Measurements from ENCODE around the gene UCP3.
"Not testable (repeated sequence)": the region's sequence is repeated elsewhere in the genome, so short reads cannot be mapped to it uniquely, and the experiment has no call there.

The UCP3 gene

GRCh38 chr11:74000307-74001133 is 8.4 kb downstream of the UCP3 start:
- DNase-seq: peak; percentile 22

GRCh38 chr11:73999581-74000306 is 9.1 kb downstream of the UCP3 start:
- DNase-seq: peak; percentile 95

- DNase-seq: no peak
Measured at GRCh38 chr11:73998846-73999575, 9.9 kb downstream of the UCP3 start.

- no peak for DNase-seq
Measured at GRCh38 chr11:73997120-73997770, 11.6 kb downstream of the UCP3 start.

GRCh38 chr11:73996161-73996747 is 12.6 kb downstream of the UCP3 start:
- DNase-seq: peak; percentile 36

GRCh38 chr11:73995731-73996130 is 13.2 kb downstream of the UCP3 start:
- DNase-seq: no peak

GRCh38 chr11:73995247-73995646 is 13.6 kb downstream of the UCP3 start:
- DNase-seq: no peak

- DNase-seq: no peak
Measured at GRCh38 chr11:73991471-73992006, 17.3 kb downstream of the UCP3 start.

GRCh38 chr11:73990730-73991129 is 18.2 kb downstream of the UCP3 start:
- DNase-seq: peak; percentile 65

- no peak for DNase-seq
Measured at GRCh38 chr11:73989156-73989555, 19.7 kb downstream of the UCP3 start.

- no peak for DNase-seq
Measured at GRCh38 chr11:73988227-73988626, 20.7 kb downstream of the UCP3 start.

- not testable (repeated sequence) for DNase-seq
Measured at GRCh38 chr11:73985661-73986060, 23.2 kb downstream of the UCP3 start.

GRCh38 chr11:73983741-73984538 is 24.9 kb downstream of the UCP3 start:
- no peak for DNase-seq

- peak; percentile 96 for DNase-seq
Measured at GRCh38 chr11:73982990-73983740, 25.7 kb downstream of the UCP3 start.

- DNase-seq: peak; percentile 94
Measured at GRCh38 chr11:73982595-73982989, 26.3 kb downstream of the UCP3 start, which contains the start of gene UCP2. TSS of gene UCP2 (minus strand) at chr11:73982843. CDS start at chr11:73978378, 4,465 bp downstream.

GRCh38 chr11:73981051-73981805 is 27.7 kb downstream of the UCP3 start:
- DNase-seq: no peak

GRCh38 chr11:73980001-73980961 is 28.6 kb downstream of the UCP3 start:
- DNase-seq: peak; percentile 86

GRCh38 chr11:73978576-73979086 is 30.3 kb downstream of the UCP3 start:
- no peak for DNase-seq

All from NCI-H345 (cell line).